AG10803 (cell line): Measurements from ENCODE around the gene MAG.
"Not testable (repeated sequence)": the region's sequence is repeated elsewhere in the genome, so short reads cannot be mapped to it uniquely, and the experiment has no call there.

Experiments used
- DNase-seq: peaks from one replicate; pipeline ENCODE4 v3.0.0; 2010; ENCODE audit warnings: low read depth
- H3K4me3 ChIP-seq: 2 replicates; pipeline ENCODE4 v1.5.1; 2011; ENCODE audit warnings: mild to moderate bottlenecking, low read length, control low read depth
- CTCF ChIP-seq: conservative IDR thresholded peaks from 2 replicates; pipeline ENCODE4 v1.5.1; 2011; ENCODE audit warnings: mild to moderate bottlenecking, low read length, control low read depth, inconsistent platforms

Gene MAG

GRCh38 chr19:35279374-35279773 lies 12.6 kb upstream of the MAG start:
- no peak for TF ChIP-seq CTCF
- no peak overlapping the region for H3K4me3 ChIP-seq
- DNase-seq = no peak

- TF ChIP-seq CTCF = no peak
- H3K4me3 ChIP-seq = no peak overlapping the region
- no peak for DNase-seq
Measured at GRCh38 chr19:35279985-35280821, 11.8 kb upstream of the MAG start.

- no peak for TF ChIP-seq CTCF
- DNase-seq = no peak
- no peak overlapping the region for H3K4me3 ChIP-seq
Measured at GRCh38 chr19:35281303-35281702, 10.7 kb upstream of the MAG start.

GRCh38 chr19:35284153-35285094 lies 7.5 kb upstream of the MAG start:
- DNase-seq = no peak
- TF ChIP-seq CTCF = no peak
- no peak overlapping the region for H3K4me3 ChIP-seq

GRCh38 chr19:35285095-35285449 lies 6.9 kb upstream of the MAG start:
- TF ChIP-seq CTCF = no peak
- DNase-seq = no peak
- no peak overlapping the region for H3K4me3 ChIP-seq

- DNase-seq, H3K4me3 ChIP-seq: not testable (repeated sequence)
Measured at GRCh38 chr19:35285465-35285864, 6.5 kb upstream of the MAG start.

- DNase-seq, H3K4me3 ChIP-seq: not testable (repeated sequence)
Measured at GRCh38 chr19:35286101-35286500, 5.9 kb upstream of the MAG start.

- TF ChIP-seq CTCF = no peak
- H3K4me3 ChIP-seq = no peak overlapping the region
- no peak for DNase-seq
Measured at GRCh38 chr19:35287713-35288112, 4.2 kb upstream of the MAG start.
